Left cardiac atrium (tissue), 4 donors: ENCODE results near the gene ABHD16A. TPM values are rescaled to one million over a fixed set of nuclear protein-coding genes. Genes with fewer than 3 reads are reported as not detected.

Experiments used
- ATAC-seq, 2 donors: fragments of 200-7000 bp; cut with Tn5 transposase; one replicate each; pipeline ENCODE4 v1.9.1; 2020; ENCODE audit warnings: mild to moderate bottlenecking in 2 of 2, moderate library complexity in 2 of 2
- DNase-seq: peaks from one replicate; pipeline ENCODE4 v3.0.0-alpha.2; 2020
- intact Hi-C, 2 donors: fragments of 100-400 bp; cut with DNase I; formaldehyde crosslinking; loops; one replicate each; pipeline versions ENCODE4 v1.14.1 to v1.15.1; 2022 to 2023
- total RNA-seq, 2 donors: library from RNA; stranded (reverse); fragmentation: NEBNext Ultra II Directional; extraction: Animal tissue kit (Norgen Biotek cat#: 25700); gene quantifications; one replicate each; pipeline ENCODE4 v1.2.1, GENCODE V29; 2021
- donor health status: DM: no; HTN: yes; CAD: no.
- donor health status: DM: no; HTN: yes; CAD: no; lungs with severe emphysema.
- donor health status: DM: yes; HTN: yes; CAD: no.
- donor health status: Dilated cardiomyopathy.

Gene ABHD16A
- total RNA-seq, 2 donors from 2014 or later, result 33.5 to 36.3 TPM

DNA sequence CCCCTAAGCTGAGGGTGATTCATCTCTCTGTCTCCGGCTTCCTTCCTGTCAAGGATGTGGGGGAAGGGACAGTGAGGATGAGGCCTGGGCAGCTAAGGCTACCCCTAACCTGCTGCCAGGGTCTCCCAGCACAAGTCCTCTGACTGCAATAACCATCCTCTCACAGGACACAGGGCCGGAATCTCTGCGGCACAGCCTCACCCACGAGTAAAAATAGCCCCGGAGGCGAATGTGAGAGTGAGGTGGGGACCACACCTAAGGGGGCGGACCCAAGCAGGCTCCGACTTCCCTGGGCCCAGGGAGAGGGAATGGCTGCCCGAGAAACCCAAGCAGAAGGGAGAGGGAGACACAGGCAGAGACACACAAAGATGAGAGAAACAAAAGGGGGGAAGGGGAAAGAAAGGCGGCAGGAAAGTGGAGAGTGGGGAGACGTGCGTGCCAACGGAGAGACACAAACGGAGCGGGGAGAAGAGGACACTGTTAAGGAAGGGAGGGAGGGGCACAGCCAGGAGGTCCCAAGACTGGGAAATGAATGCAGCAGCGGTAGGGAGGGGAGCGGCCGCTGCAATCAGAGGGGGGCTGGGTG, 31.8 kb upstream of the ABHD16A start:
- DNase-seq, result peak; percentile 77
- intact Hi-C loops, result loop anchor here in 1 of 2 donors (10.0 kb wide), 2 partner anchors 60 to 100 kb away; partner anchors contain the start of gene VARS1
- ATAC-seq, result peak in 1 of 2 donors; percentile 41

DNA sequence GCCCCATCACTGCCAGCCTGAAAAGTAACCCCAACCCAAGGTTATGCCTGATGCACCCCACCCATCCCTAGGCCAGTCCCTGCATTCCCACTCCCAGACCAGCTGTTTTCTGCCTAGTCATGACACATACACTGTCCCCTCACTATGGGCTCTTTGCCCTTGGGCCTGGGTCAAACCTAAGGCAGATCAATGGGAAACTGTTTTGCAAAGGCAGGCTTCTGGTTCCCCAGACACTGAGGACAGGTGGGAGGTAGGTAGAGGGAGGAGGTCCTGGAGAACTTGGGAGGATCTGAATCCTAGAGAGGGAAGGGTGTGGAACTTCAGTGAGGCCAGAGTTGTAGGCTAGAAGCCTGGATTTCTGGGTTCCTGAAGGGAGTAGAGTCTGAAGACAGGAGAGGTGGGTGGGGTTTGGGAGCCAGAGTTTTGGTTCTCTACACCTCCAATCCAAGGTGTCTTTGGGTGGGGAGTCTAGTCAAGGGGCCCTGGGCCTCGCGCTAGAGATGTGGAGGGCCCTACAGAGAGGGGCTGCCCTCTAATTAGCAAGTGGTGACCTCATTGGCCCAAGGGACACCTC, 31.2 kb upstream of the ABHD16A start:
- intact Hi-C loops, result loop anchor here in 1 of 2 donors (10.0 kb wide), 2 partner anchors 60 to 100 kb away; partner anchors contain the start of gene VARS1
- DNase-seq, result no peak
- no peak for ATAC-seq

DNA sequence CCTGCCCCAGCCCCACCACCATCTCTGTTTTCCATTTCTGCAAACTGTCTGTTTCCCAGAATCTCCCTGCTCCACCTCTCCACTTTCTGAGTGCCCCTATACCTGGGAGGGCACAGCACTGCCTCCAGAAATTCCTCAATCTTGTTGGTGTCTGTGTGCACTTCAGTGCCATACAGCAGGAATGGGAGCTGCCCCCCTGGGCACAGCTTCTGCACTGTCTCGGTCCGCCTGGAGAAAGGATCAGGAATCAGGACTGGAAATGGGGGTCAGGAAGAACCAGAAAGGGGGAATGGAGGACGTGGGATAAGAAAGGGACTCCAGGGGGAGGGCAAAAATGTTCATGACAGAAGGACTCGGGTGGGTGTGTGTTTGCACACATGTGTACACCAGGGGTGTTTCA, 30.6 kb upstream of the ABHD16A start:
- no peak for DNase-seq
- intact Hi-C loops, result loop anchor here in 1 of 2 donors (10.0 kb wide), 2 partner anchors 61 to 101 kb away; partner anchors contain the start of gene VARS1
- no peak for ATAC-seq

DNA sequence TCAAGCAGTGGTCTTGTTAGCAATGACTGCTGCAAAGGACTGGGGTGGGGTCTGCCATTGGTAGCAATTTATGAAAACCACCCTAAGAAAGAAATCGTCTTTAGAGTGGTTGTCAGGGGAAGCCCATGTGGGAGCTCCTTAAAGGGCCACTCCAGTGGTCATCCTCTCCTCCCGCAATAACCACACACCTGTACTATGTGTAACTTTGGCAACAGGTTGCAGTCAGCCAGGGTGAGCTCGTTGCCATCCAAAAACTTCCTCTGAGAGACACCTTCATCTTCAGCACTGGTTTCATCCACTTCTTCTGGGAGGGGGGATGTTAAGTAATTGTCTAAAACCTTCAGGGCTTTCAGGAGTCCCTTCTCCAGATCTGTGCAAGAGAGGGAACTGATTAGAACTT, 28.9 kb upstream of the ABHD16A start:
- intact Hi-C loops, result loop anchor here in 1 of 2 donors (10.0 kb wide), 2 partner anchors 63 to 103 kb away; partner anchors contain the start of gene VARS1
- no peak for ATAC-seq
- no peak for DNase-seq

DNA sequence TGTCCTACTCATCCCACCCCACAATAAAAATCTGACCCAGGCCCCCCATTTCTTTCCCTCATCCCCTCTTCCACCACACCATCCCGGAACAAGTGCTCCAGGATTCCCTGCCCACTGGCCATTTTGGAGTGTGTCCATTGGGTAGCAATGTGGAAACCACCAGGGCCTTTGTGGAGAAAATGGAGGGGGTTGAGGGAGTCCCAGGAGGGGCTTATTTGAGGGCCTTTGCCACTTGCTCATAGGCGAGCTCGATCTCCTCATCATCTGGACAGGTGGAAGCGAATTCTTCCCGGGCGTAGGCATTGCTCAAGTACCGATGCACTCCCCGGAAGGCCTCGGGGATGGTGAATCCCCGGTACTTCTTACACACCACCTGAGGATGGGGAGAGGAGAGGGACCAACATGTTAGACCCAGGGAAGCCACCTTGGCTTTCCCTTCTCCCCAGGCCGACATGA, 27.5 kb upstream of the ABHD16A start:
- ATAC-seq (no peak), DNase-seq (no peak)
- intact Hi-C loops, result loop anchor here in 1 of 2 donors (10.0 kb wide), 2 partner anchors 64 to 104 kb away; partner anchors contain the start of gene VARS1

DNA sequence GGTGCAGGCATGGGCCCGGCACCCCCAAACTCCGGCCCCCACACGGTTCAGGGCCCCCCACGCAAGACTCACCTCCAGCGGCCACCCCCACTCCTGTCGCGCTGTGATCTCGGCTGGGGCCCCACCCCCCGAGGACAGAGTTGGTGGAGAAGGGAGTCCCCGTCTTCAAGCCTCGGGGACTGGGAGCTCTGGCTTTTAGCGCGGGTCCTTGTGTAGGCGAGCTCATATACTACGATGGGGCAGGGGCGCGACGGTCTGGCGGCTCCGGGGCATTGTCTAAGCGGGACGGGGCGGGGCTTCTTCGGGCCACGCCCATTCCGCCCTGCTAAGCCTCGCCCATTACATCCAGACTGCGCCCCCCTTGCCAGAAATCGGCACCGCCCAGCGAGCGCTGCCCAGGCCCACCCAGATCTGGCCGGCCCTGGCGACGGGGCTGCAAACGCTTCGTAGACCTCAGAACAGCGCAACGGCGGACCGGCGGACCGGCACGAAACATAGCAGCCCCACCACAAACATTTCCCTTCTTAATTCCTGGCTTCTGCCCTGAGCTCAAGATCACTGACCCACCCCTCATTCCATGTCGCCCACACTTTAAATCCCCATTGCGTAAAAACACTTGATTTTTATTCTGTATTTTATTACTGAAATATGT, 27.0 kb upstream of the ABHD16A start:
- DNase-seq (peak; percentile 93), ATAC-seq (peak; percentile 80 to 88)
- intact Hi-C loops, result loop anchor here in 1 of 2 donors (10.0 kb wide), 2 partner anchors 65 to 105 kb away; partner anchors contain the start of gene VARS1

DNA sequence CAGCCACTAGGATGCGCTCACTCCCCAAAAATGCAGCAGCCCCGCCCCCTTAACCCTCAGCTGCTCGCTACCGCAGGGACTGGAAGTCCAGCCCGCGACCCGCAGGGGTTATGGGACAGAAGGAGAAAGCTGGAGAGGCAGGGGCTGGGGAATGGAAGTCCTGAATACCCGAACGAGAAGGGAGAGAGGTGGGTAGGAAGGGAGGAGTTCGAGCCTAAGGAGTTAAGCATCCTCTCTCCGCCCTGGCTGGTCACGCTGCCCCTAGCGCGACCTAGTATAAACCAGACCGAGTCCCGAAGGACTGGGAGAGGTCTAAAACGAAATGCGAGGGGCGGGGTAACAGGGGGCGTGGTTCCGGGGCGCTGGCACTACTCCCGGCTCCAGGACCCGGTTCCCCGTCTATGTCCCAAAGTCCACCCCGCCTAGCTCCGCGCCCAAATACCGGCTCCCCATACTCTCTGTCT, 26.4 kb upstream of the ABHD16A start:
- peak; percentile 84 to 88 for ATAC-seq
- intact Hi-C loops, result no loop called here
- DNase-seq, result peak; percentile 90

DNA sequence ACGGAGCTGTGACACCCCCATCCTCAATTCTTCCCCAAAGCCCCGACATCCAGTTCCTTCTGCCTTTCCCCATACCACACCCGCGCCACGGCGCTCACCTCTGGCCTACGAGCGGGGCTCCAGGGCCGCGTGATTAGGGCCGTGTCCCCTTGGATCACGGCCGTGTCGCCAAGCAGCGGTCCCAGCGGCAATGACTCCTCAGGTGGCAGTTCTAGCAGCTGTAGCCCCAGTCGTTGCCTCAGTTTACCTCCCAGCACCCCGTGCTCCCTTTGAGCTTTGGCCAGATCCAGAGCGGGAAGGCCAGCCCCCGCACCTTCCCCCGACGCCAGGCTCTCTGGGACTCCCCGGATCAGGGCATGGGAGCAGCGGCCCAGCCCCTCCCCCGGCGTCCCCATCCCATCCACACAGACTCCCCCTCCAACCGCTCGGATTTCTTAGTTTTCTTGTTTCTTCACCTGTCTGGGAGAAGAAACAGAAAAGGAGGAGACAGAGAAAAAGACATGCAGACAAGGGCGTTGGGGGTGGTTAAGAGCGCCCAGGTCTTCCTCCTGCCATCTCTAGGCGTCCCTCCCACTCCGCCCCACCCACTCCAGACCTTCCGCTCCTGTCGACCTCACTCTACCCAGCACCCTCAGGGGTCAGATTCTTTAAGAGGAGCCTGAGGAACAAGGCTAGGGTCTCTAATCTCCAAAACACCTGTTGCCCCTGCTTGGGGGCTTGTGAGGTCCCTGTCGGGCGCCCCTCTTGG, 25.8 kb upstream of the ABHD16A start, which contains the start of gene DDAH2:
Gene DDAH2, minus strand, starts transcription at position 533 of the 748 bp plus-strand sequence. Its CDS starts 138 bp downstream, at position 395.
- ATAC-seq (peak; percentile 32 to 44), DNase-seq (peak; percentile 41)
- intact Hi-C loops, result no loop called here

DNA sequence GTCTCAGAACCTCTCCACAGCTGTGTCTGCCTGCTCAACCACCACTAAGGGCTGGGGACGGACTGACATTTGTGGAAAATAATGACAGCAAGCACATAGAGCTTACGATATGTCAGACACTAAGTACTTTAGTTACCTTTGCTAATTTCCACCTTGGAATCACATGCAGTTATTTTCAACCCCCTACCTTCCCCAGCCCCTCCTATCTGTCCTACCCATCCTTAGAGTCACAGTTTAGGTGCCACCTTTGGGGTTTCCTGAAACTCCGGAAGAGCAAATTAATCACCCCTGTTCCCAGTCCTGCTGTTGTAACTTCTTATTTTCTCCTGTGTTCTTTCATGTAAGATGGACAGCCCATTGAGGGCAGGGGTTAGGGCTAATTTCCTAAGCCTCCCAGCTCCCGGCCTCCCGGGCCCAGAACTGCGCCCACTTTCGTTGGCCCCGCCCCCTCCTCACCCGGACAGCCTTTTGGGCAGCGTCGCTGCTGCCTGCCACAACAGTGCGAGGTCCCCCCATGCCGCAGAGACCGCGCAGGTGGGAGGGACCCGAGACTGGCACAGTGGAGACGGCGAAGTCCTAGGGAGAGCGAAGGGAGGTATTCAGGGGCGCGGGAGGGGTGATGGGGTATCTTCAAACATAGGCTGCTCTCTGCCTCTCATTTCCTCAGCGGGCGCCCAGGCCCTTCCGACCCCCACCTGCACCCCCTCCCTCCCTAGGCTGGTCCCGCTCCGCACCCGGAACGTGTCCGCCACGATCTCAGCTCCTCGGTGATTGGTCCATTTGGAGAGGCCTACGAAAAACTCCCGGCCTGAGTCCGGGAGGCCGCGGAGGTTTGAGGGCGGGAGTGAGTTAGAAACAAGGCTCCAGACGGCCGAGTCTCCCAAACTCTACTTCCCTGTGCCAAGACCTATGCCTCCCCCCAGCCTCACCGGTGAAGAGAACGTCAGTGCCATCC, 24.9 kb upstream of the ABHD16A start:
- DNase-seq (peak; percentile 41), ATAC-seq (no peak)
- intact Hi-C loops, result no loop called here

DNA sequence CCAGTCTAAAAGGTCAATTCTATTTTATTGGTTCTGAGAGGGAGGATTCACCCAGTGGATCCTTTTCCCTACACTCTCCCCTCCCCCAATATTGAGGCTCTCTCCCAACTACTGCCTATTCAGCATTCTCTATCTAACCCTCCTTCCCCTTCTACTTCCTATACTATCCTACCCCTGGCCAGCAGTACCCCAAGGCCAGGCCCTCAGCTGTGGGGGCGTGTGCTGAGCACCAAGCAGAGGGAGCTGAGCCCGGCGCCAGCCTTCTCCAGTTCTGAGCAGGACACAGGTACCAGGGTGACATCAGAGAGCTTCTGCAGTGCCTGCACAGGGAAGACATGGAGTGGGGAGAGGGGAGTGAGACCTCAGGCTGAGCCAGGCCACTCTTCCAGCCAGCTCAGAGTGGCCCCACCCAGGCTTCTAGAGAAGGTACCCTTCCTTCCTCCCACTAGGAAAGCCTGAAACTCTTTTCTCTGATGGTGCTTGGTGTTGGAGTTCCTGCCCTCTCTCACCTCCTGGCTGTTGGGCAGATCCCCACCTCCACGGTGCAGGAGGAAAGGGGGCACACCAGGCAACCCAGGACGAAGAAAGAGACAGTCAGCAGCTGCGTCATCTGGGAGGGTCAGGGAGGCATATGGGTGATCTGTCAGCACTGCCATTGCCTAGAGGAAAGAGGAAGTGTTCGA, 24.1 kb upstream of the ABHD16A start:
- no peak for DNase-seq
- intact Hi-C loops, result no loop called here
- ATAC-seq, result no peak

DNA sequence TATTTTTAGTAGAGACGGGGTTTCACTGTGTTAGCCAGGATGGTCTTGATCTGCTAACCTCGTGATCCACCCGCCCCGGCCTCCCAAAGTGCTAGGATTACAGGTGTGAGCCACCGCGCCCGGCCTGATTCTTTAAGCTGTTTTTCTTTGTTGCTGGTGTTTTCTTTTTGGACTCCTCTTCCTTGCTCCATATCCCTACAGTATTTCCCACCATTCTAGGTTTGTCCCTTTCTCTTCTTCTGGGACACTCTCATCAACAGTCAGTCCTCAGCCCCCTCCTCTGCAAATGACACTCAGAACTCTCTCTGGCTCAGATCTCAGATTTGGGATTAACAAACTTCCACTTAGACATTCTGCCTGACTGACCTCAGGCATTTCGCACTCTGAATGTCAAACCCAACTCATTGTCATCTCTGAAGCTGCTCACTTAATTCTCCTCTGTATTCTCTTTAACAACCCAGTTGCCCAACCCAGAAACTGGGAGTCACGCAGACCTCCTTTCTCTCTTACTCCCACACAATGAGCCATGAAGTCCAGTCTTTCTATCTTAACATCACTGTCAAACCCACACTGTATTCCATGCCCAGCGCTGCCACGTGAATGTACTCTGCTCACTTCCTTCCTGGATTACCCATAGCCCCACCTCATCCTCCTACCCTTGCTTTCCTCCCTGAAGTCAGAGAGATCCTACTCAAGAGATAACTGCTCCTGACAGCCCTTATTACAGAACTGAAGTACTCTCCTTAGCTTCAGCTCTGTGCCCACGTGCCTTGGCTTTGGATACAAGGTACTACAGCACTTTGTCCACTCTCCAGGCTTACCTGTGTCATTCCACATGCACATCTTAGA, 22.6 kb upstream of the ABHD16A start:
- ATAC-seq (peak in 1 of 2 donors; percentile 6), DNase-seq (no peak)
- intact Hi-C loops, result no loop called here

DNA sequence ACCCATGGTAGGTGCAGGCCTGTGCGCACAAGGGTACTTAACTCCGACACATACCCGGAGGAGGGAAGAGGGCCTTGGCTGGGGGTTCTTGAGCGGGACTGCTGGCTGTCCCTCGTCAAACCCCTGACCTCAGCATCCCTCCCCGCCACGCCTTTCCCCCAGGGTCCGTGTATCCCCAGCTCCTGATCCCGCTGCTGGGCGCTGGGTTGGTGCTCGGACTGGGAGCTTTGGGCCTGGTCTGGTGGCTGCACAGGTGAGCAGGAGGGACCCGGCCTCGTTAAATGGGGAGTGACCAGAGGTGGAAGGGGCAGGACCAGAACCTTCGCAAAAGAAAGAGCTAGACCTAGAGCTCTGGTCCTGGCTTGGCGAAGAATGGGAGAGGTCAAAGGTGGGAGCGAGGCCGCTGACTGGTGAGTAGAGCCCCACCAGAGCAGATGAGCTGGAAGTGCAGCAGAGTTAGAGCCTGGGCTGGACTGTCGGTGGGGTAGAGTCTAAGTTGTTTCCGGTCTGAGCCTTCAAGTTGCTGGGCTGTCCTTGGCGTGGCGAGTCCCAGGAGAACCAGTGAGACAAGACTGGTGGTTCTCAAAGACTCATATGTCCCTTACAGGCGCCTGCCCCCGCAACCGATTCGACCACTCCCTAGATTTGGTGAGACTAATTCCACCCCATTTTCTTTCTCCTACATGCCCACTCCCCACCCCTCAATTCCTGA, 21.0 kb upstream of the ABHD16A start:
- DNase-seq (peak; percentile 36), ATAC-seq (peak in 1 of 2 donors; percentile 2)
- intact Hi-C loops, result no loop called here

DNA sequence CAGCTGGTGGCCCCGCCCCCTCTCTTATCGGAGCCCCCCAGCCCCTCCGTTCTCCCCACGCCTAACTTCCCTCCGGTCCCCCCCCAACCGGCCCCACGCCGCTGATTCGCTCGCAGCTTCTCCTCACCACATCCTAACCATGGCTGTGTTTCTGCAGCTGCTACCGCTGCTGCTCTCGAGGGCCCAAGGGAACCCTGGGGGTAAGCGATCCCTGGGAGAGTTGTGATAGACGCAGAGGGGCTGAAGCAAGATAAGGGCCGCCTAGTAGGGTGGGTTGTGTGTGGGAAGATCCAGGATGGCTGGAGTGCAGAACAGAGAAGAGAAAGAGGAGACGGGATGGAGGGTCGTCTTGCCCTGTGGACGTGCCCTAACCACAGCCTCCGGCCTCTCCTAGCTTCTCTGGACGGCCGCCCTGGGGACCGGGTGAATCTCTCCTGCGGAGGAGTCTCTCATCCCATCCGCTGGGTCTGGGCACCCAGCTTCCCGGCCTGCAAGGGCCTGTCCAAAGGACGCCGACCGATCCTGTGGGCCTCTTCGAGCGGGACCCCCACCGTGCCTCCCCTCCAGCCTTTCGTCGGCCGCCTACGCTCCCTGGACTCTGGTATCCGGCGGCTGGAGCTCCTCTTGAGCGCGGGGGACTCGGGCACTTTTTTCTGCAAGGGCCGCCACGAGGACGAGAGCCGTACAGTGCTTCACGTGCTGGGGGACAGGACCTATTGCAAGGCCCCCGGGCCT, 20.3 kb upstream of the ABHD16A start, which contains the start of gene MPIG6B:
Gene MPIG6B, plus strand, starts transcription at position 129 of the 735 bp plus-strand sequence. Its CDS starts 11 bp downstream, at position 140.
- DNase-seq (no peak), ATAC-seq (no peak)
- intact Hi-C loops, result no loop called here

DNA sequence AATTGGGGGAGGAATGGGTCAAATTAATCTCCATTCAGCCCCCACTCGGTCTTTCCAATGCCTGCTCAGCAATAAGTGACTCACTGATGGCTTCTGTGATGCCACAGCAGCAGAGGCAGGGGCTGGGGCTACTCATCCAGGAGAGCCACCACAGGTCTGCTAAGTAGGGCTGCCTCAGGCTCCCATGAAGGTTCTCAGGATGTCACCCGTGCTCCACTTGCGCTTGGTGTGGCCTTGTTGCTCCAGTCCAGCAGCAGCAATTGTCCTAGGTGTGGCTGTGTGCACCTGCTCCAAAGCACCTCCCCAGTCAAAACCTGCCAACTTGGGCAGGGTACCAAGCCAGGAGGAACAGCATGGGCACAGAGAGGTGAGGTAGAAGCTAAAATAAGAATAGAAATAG, 19.0 kb upstream of the ABHD16A start:
- DNase-seq (no peak), ATAC-seq (no peak)
- intact Hi-C loops, result no loop called here

DNA sequence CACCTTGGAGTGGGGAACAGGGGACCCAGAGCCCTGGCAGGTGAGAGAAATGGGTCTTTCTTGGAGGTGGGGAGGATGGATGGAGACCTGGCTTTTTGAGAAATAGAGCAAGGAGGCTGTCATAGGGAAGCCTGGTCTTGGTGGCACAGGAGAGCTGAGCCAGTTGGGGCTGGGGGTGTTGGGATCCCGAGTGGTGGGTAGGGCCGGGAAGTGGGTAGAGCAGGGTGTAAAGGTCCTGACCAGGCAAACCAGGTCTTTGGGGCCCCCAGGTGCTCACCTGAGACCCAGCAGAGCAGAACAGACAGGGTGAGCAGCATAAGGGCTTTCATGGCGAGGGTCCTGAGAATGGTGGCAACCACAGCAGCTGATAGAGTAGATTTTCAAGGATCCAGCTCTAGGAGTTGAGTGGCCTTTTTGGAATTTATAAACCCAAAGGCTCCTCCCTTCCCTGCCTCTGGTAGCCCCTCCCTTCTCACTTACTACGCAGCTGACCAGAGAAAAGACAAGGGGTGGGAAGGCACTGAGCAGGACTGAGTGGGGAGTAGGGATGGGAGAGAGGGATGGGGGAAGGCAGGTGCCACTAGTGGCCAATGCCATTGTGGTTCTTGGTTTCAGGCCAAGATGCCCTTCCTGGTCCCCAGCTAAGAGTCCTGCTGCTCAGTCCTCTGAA, 18.4 kb upstream of the ABHD16A start, which contains the start of gene LY6G6C:
Gene LY6G6C, minus strand, starts transcription at position 396 of the 670 bp plus-strand sequence. Its CDS starts 67 bp downstream, at position 329.
- intact Hi-C loops, result no loop called here
- ATAC-seq (no peak), DNase-seq (no peak)
